Mesendoderm (in vitro differentiated cells): ENCODE measurements around the gene CASZ1.
A peak's percentile ranks its signal among the peaks of the same experiment; 100 is the strongest.

Experiments
- DNase-seq: peaks from one replicate; pipeline ENCODE4 v3.0.0; 2013
- H2AK5ac ChIP-seq: 2 replicates; pipeline ENCODE4 v1.6.1; 2013; ENCODE audit warnings: low read length, inconsistent platforms
- H2BK120ac ChIP-seq: 2 replicates; pipeline ENCODE4 v1.6.1; 2013; ENCODE audit warnings: low read depth, mild to moderate bottlenecking, low read length, moderate library complexity, mixed read lengths
- H2BK15ac ChIP-seq: replicated peaks from 2 replicates; pipeline ENCODE4 v1.6.1; 2013; ENCODE audit warnings: low read depth, mild to moderate bottlenecking, moderate library complexity
- H2BK5ac ChIP-seq: 2 replicates; pipeline ENCODE4 v1.6.1; 2013; ENCODE audit warnings: low read length, inconsistent platforms
- H3K18ac ChIP-seq: 2 replicates; pipeline ENCODE4 v1.6.1; 2013; ENCODE audit warnings: mild to moderate bottlenecking, low read length, mixed read lengths
- H3K23ac ChIP-seq: one replicate; pipeline ENCODE4 v1.6.1; 2013; ENCODE audit warnings: low read length
- H3K27ac ChIP-seq: 2 replicates; pipeline ENCODE4 v1.5.1; 2013; ENCODE audit warnings: low read depth, mild to moderate bottlenecking, inconsistent platforms, low read length, moderate library complexity
- H3K27me3 ChIP-seq: 2 replicates; pipeline ENCODE4 v1.6.1; 2013; ENCODE audit warnings: low read length, control low read depth, mild to moderate bottlenecking, inconsistent platforms; ENCODE audit not compliant: insufficient read depth, poor library complexity
- H3K36me3 ChIP-seq: 2 replicates; pipeline ENCODE4 v1.6.1; 2013; ENCODE audit warnings: low read length, inconsistent platforms; ENCODE audit not compliant: control insufficient read depth, insufficient read depth
- H3K4ac ChIP-seq: one replicate; pipeline ENCODE4 v1.6.1; 2013; ENCODE audit warnings: low read depth, mild to moderate bottlenecking, low read length, moderate library complexity
- H3K4me1 ChIP-seq: 2 replicates; pipeline ENCODE4 v1.6.1; 2013; ENCODE audit warnings: low read depth, low read length, inconsistent platforms; ENCODE audit not compliant: control insufficient read depth
- H3K4me2 ChIP-seq: 2 replicates; pipeline ENCODE4 v1.6.1; 2013; ENCODE audit warnings: low read length
- H3K4me3 ChIP-seq: 2 replicates; pipeline ENCODE4 v1.5.1; 2013; ENCODE audit warnings: mild to moderate bottlenecking, low read length
- H3K56ac ChIP-seq: one replicate; pipeline ENCODE4 v1.6.1; 2013; ENCODE audit warnings: low read length
- H3K79me1 ChIP-seq: 2 replicates; pipeline ENCODE4 v1.6.1; 2013; ENCODE audit warnings: low read length, inconsistent platforms
- H3K79me2 ChIP-seq: 2 replicates; pipeline ENCODE4 v1.6.1; 2013; ENCODE audit warnings: mild to moderate bottlenecking, low read length; ENCODE audit not compliant: control insufficient read depth, insufficient read depth
- H3K9ac ChIP-seq: 2 replicates; pipeline ENCODE4 v1.6.1; 2013; ENCODE audit warnings: low read length, inconsistent platforms
- H4K5ac ChIP-seq: one replicate; pipeline ENCODE4 v1.6.1; 2013; ENCODE audit warnings: low read length
- H4K8ac ChIP-seq: one replicate; pipeline ENCODE4 v1.6.1; 2013; ENCODE audit warnings: low read depth, mild to moderate bottlenecking, control low read depth, low read length, moderate library complexity
- WGBS: extraction: QIAGEN DNeasy Blood & Tissue Kit; methylation state at CpG from one replicate; pipeline ENCODE4 v1.1.7; 2013; ENCODE audit warnings: low lambda C conversion rate, missing lambda C conversion rate; ENCODE audit not compliant: insufficient coverage; ENCODE audit errors: extremely low coverage; 5-methylcytosine and 5-hydroxymethylcytosine counted together

Gene CASZ1

GRCh38 chr1:10674222-10674621 lies 122.2 kb downstream of the CASZ1 start:
- no peak overlapping the region for H2BK15ac ChIP-seq
- no peaks in the 10 kb centered on the region for H3K27me3 ChIP-seq
- H3K18ac ChIP-seq = no peak overlapping the region
- no peak overlapping the region for H3K4me2 ChIP-seq
- peak overlapping the region; percentile 17 for H3K56ac ChIP-seq
- no peak overlapping the region for H2AK5ac ChIP-seq
- no CpG with 5 or more reads among the region's 16 CpGs for WGBS
- no peak overlapping the region for H3K23ac ChIP-seq
- H3K27ac ChIP-seq = no peak overlapping the region
- no peak for DNase-seq
- H3K4ac ChIP-seq = no peak overlapping the region
- H3K4me1 ChIP-seq = peaks cover 3% of the 10 kb centered on the region
- no peak overlapping the region for H2BK120ac ChIP-seq
- no peak overlapping the region for H2BK5ac ChIP-seq
- no peak overlapping the region for H3K4me3 ChIP-seq
- H4K5ac ChIP-seq = no peak overlapping the region
- no peak overlapping the region for H4K8ac ChIP-seq
- no peaks in the 10 kb centered on the region for H3K79me1 ChIP-seq
- H3K79me2 ChIP-seq = no peaks in the 10 kb centered on the region
- H3K9ac ChIP-seq = no peak overlapping the region
- no peaks in the 10 kb centered on the region for H3K36me3 ChIP-seq

GRCh38 chr1:10673109-10673711 lies 123.2 kb downstream of the CASZ1 start:
- H3K56ac ChIP-seq = no peak overlapping the region
- no peaks in the 10 kb centered on the region for H3K4me1 ChIP-seq
- H3K79me1 ChIP-seq = no peaks in the 10 kb centered on the region
- no peaks in the 10 kb centered on the region for H3K27me3 ChIP-seq
- H3K4me3 ChIP-seq = no peak overlapping the region
- H4K8ac ChIP-seq = no peak overlapping the region
- H3K79me2 ChIP-seq = no peaks in the 10 kb centered on the region
- H3K18ac ChIP-seq = no peak overlapping the region
- H4K5ac ChIP-seq = no peak overlapping the region
- no CpG with 5 or more reads among the region's 19 CpGs for WGBS
- no peak overlapping the region for H2AK5ac ChIP-seq
- H2BK120ac ChIP-seq = no peak overlapping the region
- H3K36me3 ChIP-seq = no peaks in the 10 kb centered on the region
- H3K4ac ChIP-seq = no peak overlapping the region
- H2BK15ac ChIP-seq = no peak overlapping the region
- no peak for DNase-seq
- H2BK5ac ChIP-seq = no peak overlapping the region
- H3K23ac ChIP-seq = peak overlapping the region; percentile 9
- H3K27ac ChIP-seq = no peak overlapping the region
- no peak overlapping the region for H3K4me2 ChIP-seq
- H3K9ac ChIP-seq = no peak overlapping the region

- H3K79me1 ChIP-seq = no peaks in the 10 kb centered on the region
- H3K4ac ChIP-seq = no peak overlapping the region
- no peaks in the 10 kb centered on the region for H3K4me1 ChIP-seq
- H3K27ac ChIP-seq = no peak overlapping the region
- H3K79me2 ChIP-seq = no peaks in the 10 kb centered on the region
- no peak overlapping the region for H3K4me3 ChIP-seq
- no peak overlapping the region for H4K8ac ChIP-seq
- no peaks in the 10 kb centered on the region for H3K27me3 ChIP-seq
- H4K5ac ChIP-seq = no peak overlapping the region
- no peak for DNase-seq
- WGBS = no CpG with 5 or more reads among the region's 35 CpGs
- H3K36me3 ChIP-seq = no peaks in the 10 kb centered on the region
- no peak overlapping the region for H3K18ac ChIP-seq
- no peak overlapping the region for H2BK5ac ChIP-seq
- no peak overlapping the region for H2AK5ac ChIP-seq
- no peak overlapping the region for H3K4me2 ChIP-seq
- no peak overlapping the region for H3K9ac ChIP-seq
- no peak overlapping the region for H2BK120ac ChIP-seq
- no peak overlapping the region for H3K23ac ChIP-seq
- H3K56ac ChIP-seq = no peak overlapping the region
- no peak overlapping the region for H2BK15ac ChIP-seq
Observed at GRCh38 chr1:10672343-10673050, 123.9 kb downstream of the CASZ1 start.

GRCh38 chr1:10671622-10672342 lies 124.7 kb downstream of the CASZ1 start:
- Histone ChIP-seq H4K8ac (no peak overlapping the region), H3K4me1 (no peaks in the 10 kb centered on the region), H3K79me2 (no peaks in the 10 kb centered on the region), H2BK120ac (no peak overlapping the region), H2BK15ac (no peak overlapping the region), H3K27ac (no peak overlapping the region), H3K56ac (no peak overlapping the region), H3K27me3 (no peaks in the 10 kb centered on the region), H3K23ac (no peak overlapping the region), H2BK5ac (no peak overlapping the region), H3K9ac (no peak overlapping the region), H3K18ac (no peak overlapping the region), H3K4ac (no peak overlapping the region), H3K4me3 (no peak overlapping the region), H2AK5ac (no peak overlapping the region), H3K4me2 (no peak overlapping the region), H3K36me3 (no peaks in the 10 kb centered on the region), H4K5ac (no peak overlapping the region), H3K79me1 (no peaks in the 10 kb centered on the region)
- no peak for DNase-seq
- WGBS = no CpG with 5 or more reads among the region's 27 CpGs

- H2BK5ac ChIP-seq = no peak overlapping the region
- no peaks in the 10 kb centered on the region for H3K36me3 ChIP-seq
- H3K18ac ChIP-seq = no peak overlapping the region
- no peak overlapping the region for H3K4ac ChIP-seq
- H2BK15ac ChIP-seq = no peak overlapping the region
- H3K9ac ChIP-seq = no peak overlapping the region
- H3K56ac ChIP-seq = no peak overlapping the region
- no peak overlapping the region for H3K27ac ChIP-seq
- H3K4me1 ChIP-seq = no peaks in the 10 kb centered on the region
- H3K23ac ChIP-seq = no peak overlapping the region
- H3K27me3 ChIP-seq = no peaks in the 10 kb centered on the region
- no peak for DNase-seq
- WGBS = no CpG with 5 or more reads among the region's 18 CpGs
- no peaks in the 10 kb centered on the region for H3K79me1 ChIP-seq
- H2AK5ac ChIP-seq = no peak overlapping the region
- no peak overlapping the region for H3K4me2 ChIP-seq
- H2BK120ac ChIP-seq = no peak overlapping the region
- no peak overlapping the region for H4K8ac ChIP-seq
- no peak overlapping the region for H4K5ac ChIP-seq
- H3K4me3 ChIP-seq = no peak overlapping the region
- no peaks in the 10 kb centered on the region for H3K79me2 ChIP-seq
Observed at GRCh38 chr1:10671090-10671489, 125.4 kb downstream of the CASZ1 start.
